ENCODE measurements around the gene DDR1.
A peak's percentile ranks its signal among the peaks of the same experiment; 100 is the strongest.

DDR1 gene
- long read RNA-seq, donor 1, transcript DDR1-225 (18 exons, 3,894 nt): major isoform, 5 of 49 reads
- long read RNA-seq, donor 1, partial matches to known transcripts: 35 of 49 reads
- long read RNA-seq, donor 1, other reads (novel, unspliced or antisense): 0 of 49 reads
- long read RNA-seq, donor 2, full-length matches to known transcripts: 6 of 22 reads
- long read RNA-seq, donor 2, partial matches to known transcripts: 16 of 22 reads
- long read RNA-seq, donor 2, other reads (novel, unspliced or antisense): 0 of 22 reads
- long read RNA-seq, donor 3, partial matches to known transcripts: 16 of 18 reads
- long read RNA-seq, donor 3, other reads (novel, unspliced or antisense): 0 of 18 reads
- long read RNA-seq, donor 4, partial matches to known transcripts: 15 of 20 reads
- long read RNA-seq, donor 4, other reads (novel, unspliced or antisense): 0 of 20 reads
- long read RNA-seq, donor 5, partial matches to known transcripts: 54 of 67 reads
- long read RNA-seq, donor 5, other reads (novel, unspliced or antisense): 6 of 67 reads
- long read RNA-seq, donor 6, transcript DDR1-225 (18 exons, 3,894 nt): major isoform, 5 of 36 reads
- long read RNA-seq, donor 6, partial matches to known transcripts: 26 of 36 reads
- long read RNA-seq, donor 6, other reads (novel, unspliced or antisense): 0 of 36 reads
- long read RNA-seq, donor 7, full-length matches to known transcripts: 14 of 52 reads
- long read RNA-seq, donor 7, partial matches to known transcripts: 38 of 52 reads
- long read RNA-seq, donor 7, other reads (novel, unspliced or antisense): 0 of 52 reads
- long read RNA-seq, donor 8, partial matches to known transcripts: 50 of 57 reads
- long read RNA-seq, donor 8, other reads (novel, unspliced or antisense): 0 of 57 reads

DNA sequence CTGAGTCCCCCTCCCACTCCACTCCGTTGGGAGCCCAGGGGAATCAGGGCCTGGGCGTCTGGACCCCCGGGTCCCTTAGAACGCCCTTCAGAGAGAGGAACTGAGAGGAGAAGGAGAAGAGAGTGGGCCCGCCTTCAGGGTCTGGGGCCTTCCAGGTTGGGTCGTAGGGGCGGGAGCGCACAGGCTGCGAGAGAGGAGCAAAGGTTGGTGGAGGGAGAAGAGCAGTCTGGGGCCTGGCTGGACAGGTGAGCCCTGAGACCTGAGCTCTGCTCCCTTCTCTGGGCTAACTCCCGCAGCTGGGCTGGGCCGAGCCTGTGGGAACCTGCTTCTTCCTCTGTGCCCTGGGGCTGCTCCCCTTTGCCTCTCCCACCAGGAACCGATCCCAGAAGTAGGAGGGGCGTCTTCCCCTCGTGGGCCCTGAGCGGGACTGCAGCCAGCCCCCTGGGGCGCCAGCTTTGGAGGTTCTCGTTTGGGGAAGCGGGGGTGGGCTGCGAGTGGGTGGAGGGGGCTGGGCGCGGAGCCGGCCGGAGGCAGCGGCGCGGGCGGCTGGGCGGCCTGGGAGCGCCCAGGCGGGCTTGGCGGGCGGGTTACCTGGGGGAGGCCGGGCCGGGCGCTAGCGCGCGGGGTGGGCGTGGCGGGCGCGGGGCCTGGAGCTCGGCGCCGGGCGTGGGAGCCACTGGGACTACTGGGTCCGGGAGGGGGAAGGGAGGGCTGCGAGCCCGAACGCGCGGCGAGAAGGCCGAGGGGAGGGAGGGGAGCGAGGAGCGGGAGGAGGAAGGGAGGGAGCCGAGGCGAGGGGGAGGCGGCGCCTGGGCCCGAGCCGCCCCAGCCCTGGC, at the start of gene DDR1:
DDR1 (plus strand) TSS at position 835 of the 836 bp plus-strand sequence. CDS start 4,211 bp downstream, outside the sequence.
- DNase-seq: peak; percentile 77

DNA sequence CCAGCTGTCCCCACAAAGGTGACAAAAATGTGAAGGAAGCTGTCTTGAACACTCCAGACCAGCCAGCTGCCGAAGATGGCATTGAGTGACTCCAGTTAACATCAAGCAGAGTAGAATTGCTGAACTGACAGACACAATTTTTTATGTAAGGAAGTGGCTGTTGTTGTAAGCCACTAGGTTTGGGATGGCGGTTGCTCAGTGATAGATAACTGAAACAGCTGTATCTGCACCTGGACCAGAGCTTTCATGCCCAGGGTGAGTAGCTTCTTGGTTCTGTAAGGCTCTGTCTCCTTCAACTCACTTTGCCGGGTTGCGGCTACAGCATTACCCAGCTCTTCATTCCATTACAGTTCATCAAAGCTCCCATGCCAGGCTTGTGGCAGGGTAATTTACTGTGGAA, 49.7 kb upstream of the DDR1 start:
- no peak for DNase-seq

DNA sequence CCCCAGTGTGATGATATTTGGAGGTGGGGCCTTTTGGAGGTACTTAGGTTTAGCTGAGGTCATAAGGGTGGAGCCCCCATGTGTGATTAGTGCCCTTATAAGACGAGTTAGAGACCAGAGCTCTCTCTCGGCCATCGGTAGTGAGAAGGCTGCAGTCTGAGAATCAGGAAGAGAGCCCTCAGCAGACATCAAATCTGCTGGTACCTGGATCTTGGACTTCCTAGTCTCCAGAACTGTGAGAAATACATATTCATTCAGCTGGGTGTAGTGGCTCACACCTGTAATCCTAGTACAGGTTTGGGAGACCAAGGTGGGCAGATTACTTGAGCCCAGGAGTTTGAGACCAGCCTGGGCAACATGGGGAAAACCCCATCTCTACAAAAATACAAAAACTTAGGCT, 48.7 kb upstream of the DDR1 start:
- DNase-seq: no peak

DNA sequence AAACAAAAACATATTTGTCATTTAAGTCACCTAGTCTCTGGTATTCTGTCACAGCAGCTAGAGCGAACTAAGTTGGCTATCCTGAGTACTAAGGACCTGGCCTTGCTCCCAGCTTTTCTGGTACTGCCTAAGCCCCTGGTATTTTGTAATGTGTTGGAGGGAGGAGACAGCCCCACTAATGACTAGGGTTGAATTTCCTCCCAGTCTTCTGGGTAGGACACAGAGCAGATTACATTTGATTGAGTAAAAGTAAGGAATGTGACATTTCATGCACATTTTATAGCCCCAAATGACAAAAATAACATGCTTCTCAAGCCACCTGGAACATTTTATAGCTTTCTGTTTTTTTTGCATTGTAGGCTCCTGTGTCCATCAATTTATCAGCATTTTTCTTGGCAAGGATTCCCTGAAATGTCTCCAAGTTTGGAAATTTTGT, 47.9 kb upstream of the DDR1 start:
- DNase-seq: no peak

DNA sequence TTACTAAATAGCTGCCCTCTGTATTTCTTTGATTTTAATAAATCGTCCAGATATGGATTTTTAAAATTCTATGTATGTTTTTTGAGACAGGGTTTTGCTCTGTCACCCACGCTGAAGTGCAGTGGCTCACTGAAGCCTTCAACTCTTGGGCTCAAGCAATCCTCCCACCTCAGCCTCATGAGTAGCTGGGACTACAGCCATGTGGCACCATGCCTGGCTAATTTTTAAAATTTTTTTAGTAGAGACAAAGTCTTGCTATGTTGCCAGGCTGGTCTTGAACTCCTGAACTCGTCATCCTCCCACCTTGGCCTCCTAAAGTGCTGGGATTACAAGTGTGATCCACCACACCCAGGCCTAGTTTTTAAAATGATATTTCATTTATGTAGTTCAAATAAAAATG, 47.4 kb upstream of the DDR1 start:
- no peak for DNase-seq

DNA sequence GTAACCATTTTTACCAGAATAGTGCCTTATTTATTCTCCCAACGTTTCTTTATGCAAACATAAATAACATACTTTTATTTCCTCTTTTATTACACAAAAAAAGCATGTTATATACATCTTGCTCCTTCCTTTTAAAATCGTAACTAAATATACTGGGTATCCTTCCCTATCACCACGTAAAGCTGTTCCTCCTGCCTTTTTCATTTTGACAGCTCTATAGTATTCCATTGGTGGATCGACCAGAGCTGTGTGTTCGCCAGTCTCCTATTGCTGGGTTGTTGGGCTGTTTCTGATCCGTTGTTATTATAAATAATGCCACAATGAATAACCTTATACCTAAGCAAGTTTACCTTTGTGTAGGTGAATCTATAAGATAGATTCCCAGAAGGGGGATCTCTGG, 46.9 kb upstream of the DDR1 start:
- no peak for DNase-seq

DNA sequence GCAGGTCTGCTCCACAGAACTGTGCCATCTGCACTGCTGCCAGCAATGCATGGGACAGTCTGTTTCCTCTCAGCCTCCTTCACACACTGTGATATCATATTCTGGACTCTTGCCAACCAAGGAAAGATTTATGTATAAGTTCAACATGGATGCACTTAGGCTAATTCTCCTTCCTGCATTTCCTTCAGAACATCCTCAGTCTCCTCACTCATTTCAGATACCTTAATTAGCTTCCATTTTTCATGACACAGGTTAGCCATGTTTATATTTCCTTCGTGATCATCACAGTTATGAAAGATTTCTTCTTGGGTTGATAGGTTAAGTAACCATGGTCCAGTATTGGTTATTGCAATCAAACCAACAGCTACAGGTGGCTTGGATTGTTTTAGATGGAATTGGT, 46.4 kb upstream of the DDR1 start:
- DNase-seq: no peak

DNA sequence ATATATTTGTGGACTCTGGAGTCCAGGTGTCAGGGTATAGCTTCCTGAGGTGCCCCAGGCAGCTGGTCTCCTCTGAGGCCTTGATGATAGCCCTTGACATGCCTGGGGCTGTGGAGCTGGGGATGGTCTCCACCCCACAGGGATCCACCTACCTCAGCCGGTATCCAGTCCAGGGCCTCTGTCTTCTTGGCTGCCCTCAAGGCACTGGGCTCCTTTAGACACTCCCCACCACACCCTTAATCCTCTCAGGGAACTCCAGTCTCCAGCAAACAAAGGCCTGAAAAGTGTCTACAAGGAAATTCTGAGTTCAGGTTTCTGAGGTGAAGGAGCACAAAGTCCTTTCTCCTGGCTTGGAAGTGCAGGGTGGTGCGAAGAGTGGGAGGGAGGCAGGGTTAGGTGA, 44.6 kb upstream of the DDR1 start:
- DNase-seq: no peak

DNA sequence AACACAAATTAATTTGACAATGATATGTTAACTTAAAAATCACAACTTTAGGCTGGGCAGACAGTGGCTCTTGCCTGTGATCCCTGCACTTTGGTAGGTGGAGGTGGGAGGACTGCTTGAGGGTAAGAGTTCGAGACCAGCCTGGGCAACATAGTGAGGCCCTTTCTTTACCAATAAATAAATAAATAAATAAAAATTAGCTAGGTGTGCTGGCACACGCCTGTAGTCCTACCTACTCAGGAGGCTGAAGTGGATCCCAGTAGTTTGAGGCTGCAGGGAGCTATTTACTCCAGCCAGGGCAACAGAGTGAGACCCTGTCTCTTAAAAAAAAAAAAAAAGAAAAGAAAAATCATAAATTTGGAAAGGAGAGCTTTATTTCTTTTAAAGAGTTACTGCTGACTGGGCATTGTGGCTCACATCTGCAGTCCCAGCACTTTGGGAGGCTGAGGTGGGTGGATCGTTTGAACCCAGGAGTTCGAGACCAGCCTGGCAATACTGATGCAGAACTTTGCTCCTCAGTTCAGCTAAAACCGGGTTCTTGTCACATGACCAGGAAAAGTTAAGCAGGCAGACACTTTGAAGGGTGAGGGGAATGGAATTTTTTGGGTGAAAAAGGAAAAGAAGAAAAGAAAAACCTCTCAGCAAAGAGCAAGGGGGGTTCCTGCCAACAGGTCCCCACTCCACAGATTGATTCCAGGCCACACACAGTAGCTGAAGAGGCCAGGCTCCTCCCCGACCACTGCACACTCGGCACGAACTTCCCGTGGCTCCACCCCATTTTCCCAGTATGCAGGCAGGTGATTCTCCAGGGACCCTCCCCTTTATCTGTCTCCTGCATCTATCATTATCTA, 44.0 kb upstream of the DDR1 start:
- DNase-seq: no peak

DNA sequence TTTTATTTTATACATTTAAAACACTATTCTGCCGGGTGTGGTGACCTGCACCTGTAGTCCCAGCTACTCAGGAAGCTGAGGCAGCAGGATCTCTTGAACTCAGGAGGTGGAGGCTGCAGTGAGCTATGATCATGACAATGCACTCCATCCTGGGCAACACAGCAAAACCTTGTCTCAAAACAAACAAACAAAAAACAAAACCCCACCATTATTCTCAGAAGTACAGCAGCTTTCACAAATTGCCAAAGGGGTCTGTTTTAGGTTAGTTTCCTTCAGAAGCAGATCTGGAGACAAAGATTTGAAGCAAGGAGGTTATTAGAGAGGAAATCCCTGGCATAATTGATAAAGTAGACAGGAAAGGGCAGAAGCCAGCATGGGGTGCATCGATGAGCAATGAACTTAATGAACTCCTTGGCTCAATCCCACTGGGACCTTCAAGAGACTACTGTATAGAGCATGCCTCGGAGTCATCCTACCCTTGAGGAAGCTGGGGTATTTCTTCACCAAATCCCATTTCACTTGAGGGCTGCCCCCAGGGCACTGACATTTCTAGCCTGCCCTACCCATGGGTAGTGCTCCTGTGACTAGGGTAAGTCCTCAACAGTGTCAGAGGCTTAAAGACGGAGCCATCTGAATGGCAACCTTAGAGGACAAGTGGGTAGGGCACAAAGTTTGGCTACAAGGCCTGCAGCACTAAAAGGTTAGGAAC, 43.2 kb upstream of the DDR1 start:
- no peak for DNase-seq

DNA sequence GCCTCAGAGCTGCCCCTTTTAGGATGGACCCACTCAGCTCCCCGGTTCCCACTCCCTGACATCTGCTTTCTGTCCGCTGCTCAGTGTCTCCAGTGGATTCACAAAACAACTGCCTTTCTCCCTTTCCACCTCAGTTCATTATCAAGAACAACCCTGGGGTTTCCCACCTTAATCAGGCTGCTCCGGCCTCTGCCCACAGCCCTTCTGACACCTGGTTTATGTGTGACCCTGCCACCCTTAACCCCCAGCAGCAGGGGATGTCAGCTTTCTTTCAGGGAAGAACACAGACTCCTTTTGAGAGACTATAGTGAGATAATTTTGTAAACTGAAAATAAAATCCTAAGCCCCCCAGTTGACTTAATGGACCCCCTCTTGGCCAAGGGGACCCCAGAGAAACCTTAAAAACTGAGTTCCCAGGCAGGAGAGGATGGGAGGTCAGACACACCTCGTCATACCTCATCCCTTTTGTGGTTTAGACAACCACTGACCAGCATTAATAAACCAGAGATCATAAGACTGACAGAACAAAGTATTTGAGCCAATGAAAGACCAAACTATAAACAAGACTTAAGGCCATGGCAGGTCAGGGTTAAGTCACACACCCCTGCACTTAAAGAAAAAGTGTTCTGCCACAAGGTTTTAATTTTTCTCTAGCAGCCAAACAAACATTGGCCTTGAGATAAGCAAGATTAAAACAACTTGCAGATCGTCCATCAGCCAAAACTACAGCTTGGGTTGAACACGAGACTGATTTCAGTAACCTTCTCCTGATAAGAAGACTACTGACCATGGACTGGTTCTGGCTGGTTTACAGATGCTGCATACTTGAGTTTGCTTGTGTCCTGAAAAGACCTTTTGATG, 42.4 kb upstream of the DDR1 start:
- no peak for DNase-seq

DNA sequence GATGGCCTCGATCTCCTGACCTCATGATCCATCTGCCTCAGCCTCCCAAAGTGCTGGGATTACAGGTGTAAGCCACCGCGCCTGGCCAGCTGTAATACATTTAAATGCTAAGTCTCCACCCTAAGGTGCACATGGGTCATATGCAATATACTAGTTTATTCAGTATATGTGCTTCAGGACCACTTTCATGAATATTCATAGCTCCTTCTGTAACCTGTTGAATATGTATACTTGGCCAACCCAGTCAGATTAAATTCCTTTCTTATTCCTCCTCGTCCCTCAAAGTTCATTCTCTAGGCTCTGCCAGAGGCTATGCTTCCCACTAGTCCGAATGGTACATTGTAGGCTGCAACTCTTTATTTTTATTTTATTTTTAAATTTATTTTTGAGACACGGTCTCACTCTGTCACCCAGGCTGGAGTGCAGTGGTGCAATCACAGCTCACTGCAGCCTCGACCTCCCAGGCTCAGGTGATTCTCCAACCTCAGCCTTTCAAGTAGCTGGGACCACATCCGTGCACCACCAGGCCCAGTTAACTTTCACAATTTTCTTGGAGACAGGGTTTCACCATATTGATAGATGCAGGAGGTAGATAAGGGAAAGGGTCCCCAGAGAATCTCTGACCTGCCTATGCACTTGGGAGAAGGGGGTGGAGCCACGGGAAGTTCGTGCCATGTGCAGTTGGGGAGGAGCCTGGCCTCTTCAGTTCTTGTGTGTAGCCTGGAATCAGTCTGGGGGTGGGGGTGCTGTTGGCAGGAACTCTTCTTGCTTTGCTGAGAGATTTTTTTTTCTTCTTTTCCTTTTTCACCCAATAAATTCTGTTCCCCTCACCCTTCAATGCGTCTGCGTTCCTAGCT, 41.3 kb upstream of the DDR1 start:
- no peak for DNase-seq

DNA sequence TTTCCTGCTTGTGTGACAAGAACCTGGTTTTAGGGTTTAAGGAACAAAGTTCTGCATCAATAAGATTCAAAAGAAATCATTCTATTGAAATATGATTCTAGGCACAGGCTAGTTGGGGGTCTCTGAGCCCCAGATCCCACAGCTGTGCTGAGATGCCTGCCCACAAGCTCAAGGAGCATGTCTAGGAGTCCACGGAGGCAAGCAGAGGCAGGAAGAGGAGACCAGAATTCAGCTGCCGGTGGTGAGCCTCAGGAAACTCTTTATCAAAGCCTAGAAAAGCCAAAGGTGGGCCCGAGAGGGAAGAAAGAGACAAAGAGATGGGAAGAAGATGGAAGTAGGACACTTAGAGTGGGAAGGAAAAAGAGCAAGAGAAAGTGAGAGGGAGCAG, 40.7 kb upstream of the DDR1 start:
- DNase-seq: no peak

DNA sequence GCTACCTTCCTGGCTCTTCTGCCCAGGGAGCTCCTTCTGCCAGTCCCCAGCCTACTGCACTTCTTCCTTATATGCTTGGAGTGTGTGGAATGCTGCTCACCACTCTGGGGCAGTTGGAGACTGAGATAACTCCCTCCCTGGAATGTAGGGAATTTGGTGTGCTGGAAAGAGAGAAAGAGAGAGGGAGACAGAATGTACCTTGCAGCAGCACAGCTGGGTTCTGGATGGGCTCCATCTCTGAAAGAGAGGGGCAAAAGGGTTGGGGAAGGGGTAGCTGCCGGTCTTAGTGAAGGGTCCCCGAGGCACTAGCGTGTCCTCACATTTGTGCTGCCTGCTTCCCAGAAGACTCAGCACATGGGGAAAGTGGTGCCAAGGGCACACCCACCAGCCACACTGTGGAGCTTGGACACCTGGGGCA, 40.2 kb upstream of the DDR1 start:
- no peak for DNase-seq

DNA sequence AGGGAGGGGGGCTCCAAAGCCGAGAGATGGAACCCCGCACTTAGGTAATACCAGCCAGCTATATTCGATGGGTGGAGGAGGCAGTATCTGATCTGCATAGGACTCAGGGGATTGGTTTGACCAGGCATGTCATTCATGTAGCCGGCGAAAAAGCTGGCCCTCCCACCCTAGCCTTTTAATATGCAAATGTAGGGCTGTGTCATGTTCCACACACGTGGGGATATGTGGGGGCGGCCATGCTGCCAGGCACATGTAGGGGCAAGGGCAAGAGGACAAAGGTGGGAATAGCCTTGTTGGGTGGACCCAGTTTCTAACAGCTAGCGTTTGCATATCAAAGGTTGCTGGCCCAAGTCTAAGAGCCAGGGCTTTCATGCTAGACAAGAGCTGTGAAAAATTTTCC, 39.1 kb upstream of the DDR1 start:
- no peak for DNase-seq

DNA sequence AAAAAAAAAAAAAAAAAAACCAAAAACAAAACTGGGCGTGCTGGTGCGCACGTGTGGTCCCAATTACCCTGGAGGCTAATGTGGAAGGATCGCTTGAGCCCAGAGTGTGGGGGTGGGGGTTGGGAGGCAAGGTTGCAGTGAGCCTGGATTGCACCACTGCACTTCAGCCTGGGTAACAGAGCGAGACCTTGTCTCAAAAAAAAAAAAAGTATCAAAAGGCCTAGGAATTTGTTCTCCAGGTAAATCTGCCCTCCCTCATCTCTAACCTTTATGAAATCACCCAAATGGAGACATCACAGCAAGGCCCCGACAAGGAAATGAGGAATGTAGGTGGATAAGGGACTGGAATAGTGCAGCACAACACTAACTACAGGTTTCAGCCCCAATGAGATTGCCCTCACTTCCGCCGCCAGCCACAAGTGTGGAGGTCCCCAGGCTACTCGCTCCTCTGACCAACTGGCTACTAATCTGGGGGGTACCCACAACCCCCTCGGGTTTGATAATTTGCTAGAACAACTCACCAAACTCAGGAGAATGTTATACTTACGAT, 36.8 kb upstream of the DDR1 start:
- no peak for DNase-seq

DNA sequence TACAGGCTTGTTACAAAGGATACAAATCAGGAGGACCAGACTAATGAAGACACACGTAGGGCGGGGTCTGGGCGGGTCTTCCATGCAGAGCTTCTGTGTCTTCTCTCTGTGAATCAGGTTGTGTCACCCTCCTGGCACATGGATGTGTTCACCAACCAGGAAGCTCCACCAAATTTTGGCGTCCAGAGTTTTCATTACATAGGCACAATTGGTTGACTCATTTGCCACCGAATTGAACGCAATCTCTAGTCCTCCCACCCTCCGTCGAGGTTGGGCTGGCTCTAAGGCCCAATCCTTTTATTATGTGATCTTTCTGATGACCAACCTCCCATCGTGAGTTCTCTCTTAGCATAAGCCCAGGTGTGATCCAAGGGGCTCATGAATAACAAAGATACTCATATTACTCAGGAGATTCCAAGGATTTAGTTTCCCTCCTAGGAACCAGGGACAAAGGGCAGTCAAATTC, 36.3 kb upstream of the DDR1 start:
- no peak for DNase-seq

DNA sequence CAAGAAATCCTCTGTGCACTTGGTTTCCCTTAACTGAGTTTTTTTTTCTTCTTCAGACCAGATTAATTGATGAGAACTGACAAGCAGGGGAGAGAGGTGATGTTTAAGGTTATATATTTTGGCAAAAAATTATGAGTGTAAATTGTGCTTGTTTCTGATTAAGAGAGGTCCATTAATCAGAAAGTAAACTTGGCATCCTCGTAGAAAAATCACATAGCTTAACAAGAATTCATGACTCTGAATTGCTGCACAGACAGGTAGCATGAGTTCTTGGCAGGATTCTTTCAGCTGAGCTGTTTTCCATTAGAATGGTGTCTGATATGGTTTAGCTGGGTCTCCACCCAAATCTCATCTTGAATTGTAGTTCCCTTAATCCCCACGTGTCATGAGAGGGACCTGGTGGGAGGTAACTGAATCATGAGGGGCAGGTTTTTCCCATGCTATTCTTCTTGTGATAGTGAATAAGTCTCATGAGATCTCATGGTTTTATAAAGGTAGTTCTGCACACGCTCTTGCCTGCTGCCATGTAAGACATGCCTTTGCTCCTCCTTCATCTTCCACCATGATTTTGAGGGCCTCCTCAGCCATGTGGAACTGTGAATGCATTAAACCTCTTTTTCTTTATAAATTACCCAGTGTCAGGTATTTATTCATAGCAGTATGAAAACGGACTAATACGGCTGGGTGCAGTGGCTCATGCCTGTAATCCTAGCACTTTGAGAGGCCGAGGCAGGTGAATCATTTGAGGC, 34.2 kb upstream of the DDR1 start:
- no peak for DNase-seq
